ENCODE data around the gene FBXO38. TPM values are rescaled to one million over a fixed set of nuclear protein-coding genes. Genes with fewer than 3 reads are reported as not detected.

Gene FBXO38
- polyA plus RNA-seq, 1 experiment = 40.9 TPM

- H3K4me3 ChIP-seq (ENCODE audit: low read depth, low read length) = peak overlapping the region; percentile 78
- H3K27me3 ChIP-seq (ENCODE audit: control insufficient read depth, insufficient read depth, low read length) = no peaks in the 10 kb centered on the region
- H3K9me3 ChIP-seq (ENCODE audit: control insufficient read depth, insufficient read depth, low read length) = no peaks in the 10 kb centered on the region
- no peak for TF ChIP-seq CTCF (IDR thresholded peaks at IDR 0.05; ENCODE audit: low read depth, low read length)
- ChIA-PET POLR2A (no interaction called here), CTCF (interaction anchor here (0.9 to 1.2 kb wide), 3 partner anchors 9 to 348 kb away, joined by 3 to 10 read pairs (median 6); no protein-coding TSS in a partner anchor)
- H3K27ac ChIP-seq (ENCODE audit: low read depth, low read length) = no peak overlapping the region
- no peak for DNase-seq (ENCODE audit: low read depth, low spot score)
Observed at GRCh38 chr5:148382961-148383360, 797 bp upstream of the FBXO38 start.

GRCh38 chr5:148384380-148384737, 601 bp downstream of the FBXO38 start:
- Histone ChIP-seq H3K4me3 (ENCODE audit: low read depth, low read length) (peak overlapping the region; percentile 78), H3K9me3 (ENCODE audit: control insufficient read depth, insufficient read depth, low read length) (no peaks in the 10 kb centered on the region), H3K27me3 (ENCODE audit: control insufficient read depth, insufficient read depth, low read length) (no peaks in the 10 kb centered on the region), H3K27ac (ENCODE audit: low read depth, low read length) (peak overlapping the region; percentile 90)
- CTCF ChIA-PET = interaction anchor here (1.6 to 5.1 kb wide), 2 partner anchors 10 to 347 kb away, joined by 11 to 28 read pairs; no protein-coding TSS in a partner anchor
- POLR2A ChIA-PET = no interaction called here
- TF ChIP-seq CTCF (IDR thresholded peaks at IDR 0.05; ENCODE audit: low read depth, low read length) = no peak
- DNase-seq (ENCODE audit: low read depth, low spot score) = no peak

- H3K9me3 ChIP-seq (ENCODE audit: control insufficient read depth, insufficient read depth, low read length) = no peaks in the 10 kb centered on the region
- ChIA-PET CTCF (interaction anchor here (1.2 to 5.1 kb wide), 3 partner anchors 10 to 346 kb away, joined by 4 to 28 read pairs (median 11); no protein-coding TSS in a partner anchor), POLR2A (no interaction called here)
- no peak overlapping the region for H3K27ac ChIP-seq (ENCODE audit: low read depth, low read length)
- no peaks in the 10 kb centered on the region for H3K27me3 ChIP-seq (ENCODE audit: control insufficient read depth, insufficient read depth, low read length)
- TF ChIP-seq CTCF (IDR thresholded peaks at IDR 0.05; ENCODE audit: low read depth, low read length) = no peak
- peak overlapping the region; percentile 78 for H3K4me3 ChIP-seq (ENCODE audit: low read depth, low read length)
- no peak for DNase-seq (ENCODE audit: low read depth, low spot score)
Observed at GRCh38 chr5:148385094-148385493, 1.3 kb downstream of the FBXO38 start.

- H3K9me3 ChIP-seq (ENCODE audit: control insufficient read depth, insufficient read depth, low read length) = no peaks in the 10 kb centered on the region
- POLR2A ChIA-PET = no interaction called here
- CTCF ChIA-PET = interaction anchor here (1.2 to 5.1 kb wide), 2 partner anchors 11 to 345 kb away, joined by 4 to 28 read pairs; no protein-coding TSS in a partner anchor
- no peak for DNase-seq (ENCODE audit: low read depth, low spot score)
- no peak for TF ChIP-seq CTCF (IDR thresholded peaks at IDR 0.05; ENCODE audit: low read depth, low read length)
- H3K27me3 ChIP-seq (ENCODE audit: control insufficient read depth, insufficient read depth, low read length) = no peaks in the 10 kb centered on the region
- no peak overlapping the region for H3K27ac ChIP-seq (ENCODE audit: low read depth, low read length)
- H3K4me3 ChIP-seq (ENCODE audit: low read depth, low read length) = no peak overlapping the region
Observed at GRCh38 chr5:148386041-148386440, 2.3 kb downstream of the FBXO38 start.

GRCh38 chr5:148387325-148387724, 3.6 kb downstream of the FBXO38 start:
- TF ChIP-seq CTCF (IDR thresholded peaks at IDR 0.05; ENCODE audit: low read depth, low read length) = no peak
- CTCF ChIA-PET = interaction anchor here (0.8 to 5.1 kb wide), 2 partner anchors 201 to 344 kb away, joined by 3 to 28 read pairs; no protein-coding TSS in a partner anchor
- POLR2A ChIA-PET = interaction anchor here (0.7 to 1.5 kb wide), 3 partner anchors 14 to 728 kb away, joined by 6 to 8 read pairs (median 8); no protein-coding TSS in a partner anchor

More at GRCh38 chr5:148387325-148387724, 3.6 kb downstream of the FBXO38 start:
- Histone ChIP-seq H3K4me3 (ENCODE audit: low read depth, low read length) (no peak overlapping the region), H3K9me3 (ENCODE audit: control insufficient read depth, insufficient read depth, low read length) (no peaks in the 10 kb centered on the region), H3K27ac (ENCODE audit: low read depth, low read length) (no peak overlapping the region), H3K27me3 (ENCODE audit: control insufficient read depth, insufficient read depth, low read length) (no peaks in the 10 kb centered on the region)
- DNase-seq (ENCODE audit: low read depth, low spot score) = peak; percentile 70

Measured in AG04450 (cell line).